Astrocyte of the hippocampus (primary cell): ENCODE measurements around the gene SIAE.

Experiments
- DNase-seq: peaks from one replicate; pipeline ENCODE4 v3.0.0; 2011; ENCODE audit warnings: low read depth, low spot score

Gene SIAE

DNA sequence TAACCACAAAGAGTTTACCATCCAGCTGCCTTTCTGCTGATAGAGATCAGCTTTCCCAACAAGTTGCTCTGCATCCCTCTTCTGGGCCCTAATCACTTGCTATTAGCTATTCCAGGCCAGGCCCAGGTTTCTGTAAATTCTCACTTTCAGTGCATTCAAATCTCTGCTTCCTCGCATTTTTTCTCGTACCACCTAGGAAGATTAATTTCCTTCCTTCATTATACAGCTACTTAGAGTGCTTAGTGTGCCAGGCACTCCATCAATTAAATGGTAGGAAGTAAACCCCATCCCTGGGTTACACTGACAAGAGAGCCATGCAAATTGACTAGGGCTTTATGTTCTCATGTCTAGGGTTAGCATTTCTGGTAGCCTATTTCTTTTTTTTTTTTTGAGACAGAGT, 9.7 kb downstream of the SIAE start:
- no peak for DNase-seq

DNA sequence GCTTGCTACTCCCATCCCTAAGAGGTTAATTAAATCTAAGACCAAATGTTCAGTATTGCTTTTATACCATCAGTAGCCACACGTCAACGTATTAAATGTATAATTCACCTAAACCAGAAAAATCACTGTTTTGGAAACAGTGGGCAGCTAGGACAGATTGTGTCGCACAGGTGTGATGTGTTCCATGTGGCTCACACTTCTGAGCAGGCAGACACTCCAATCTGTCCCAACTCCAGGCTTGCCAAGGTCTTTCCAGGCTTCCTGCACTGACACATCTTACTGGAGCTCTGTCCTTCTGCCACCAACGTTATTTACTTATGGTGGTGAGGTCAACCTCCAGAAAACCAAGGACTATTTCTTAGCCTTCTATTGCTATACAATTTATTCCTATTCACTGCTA, 11.4 kb downstream of the SIAE start:
- no peak for DNase-seq

DNA sequence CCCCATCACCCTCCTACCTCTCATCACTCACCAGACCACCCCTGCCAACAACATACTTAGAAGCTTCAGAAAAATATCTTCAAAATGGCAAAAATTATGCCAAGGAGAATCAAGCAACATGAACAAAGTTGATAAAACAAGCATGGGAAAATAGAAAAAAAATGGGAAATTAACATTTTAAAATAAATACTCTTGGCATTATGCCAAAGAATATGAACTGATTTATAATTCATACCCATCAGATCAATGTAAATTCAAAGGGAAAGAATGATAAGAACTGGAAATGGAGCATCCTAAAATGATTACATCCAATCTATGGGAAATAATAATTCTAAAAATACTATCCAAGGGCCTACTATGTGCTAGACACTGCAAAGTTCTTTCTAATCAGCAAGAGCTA, 12.0 kb downstream of the SIAE start:
- no peak for DNase-seq

DNA sequence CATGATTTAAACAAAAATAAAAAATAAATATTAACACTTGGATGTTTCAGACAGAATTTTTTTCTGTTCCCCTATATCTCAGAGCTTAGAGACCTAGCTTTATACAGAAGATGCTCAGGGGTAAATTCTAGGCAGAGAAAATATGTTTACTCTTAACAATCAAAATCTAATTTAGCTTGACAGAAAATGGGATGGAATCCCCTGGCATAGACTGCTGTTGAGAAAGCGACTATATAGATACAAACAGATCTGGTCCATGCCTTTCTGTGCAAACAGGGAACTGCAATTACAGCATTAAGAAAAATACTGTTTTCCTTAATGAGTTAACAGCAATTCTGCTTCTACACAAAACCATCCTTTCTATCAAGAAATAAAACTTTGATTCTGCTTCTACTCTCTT, 14.6 kb downstream of the SIAE start:
- DNase-seq = no peak

DNA sequence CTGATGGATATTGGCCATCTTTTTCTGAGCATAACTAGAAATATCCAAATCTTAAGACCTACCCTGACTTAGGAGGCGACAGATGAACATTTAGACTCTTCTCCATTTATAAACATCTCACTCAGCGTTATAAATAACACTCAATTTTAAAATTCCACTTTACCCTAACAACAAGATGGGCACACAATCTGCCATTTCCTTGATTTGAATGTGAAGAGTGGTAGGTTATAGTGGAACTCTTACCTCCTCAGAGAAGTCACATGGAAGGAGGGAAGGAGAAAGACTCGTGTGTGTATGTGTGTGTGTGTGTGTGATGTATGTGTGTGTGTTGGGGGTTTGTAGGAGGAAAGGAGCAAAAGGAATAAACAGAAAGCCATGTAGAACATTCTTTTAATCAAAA, 15.0 kb downstream of the SIAE start:
- DNase-seq = no peak

DNA sequence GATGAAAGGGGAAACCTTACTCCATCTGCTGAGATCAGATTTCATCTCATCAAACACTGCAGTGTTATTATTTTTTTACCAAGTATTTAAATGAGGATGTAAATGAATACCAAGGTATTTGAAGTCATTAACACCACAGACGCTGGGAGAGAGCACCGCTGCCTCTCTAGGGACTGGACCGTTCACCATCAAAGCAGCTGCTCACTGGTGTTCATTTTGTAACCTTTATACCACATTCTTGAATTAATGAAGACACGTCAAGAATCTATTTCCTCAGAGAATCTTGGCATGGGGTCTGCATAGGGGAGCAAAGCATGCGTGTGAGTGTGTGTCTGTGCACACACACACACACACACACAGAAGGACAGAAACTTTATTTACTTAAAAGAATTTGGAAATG, 15.6 kb downstream of the SIAE start:
- peak; percentile 88 for DNase-seq

DNA sequence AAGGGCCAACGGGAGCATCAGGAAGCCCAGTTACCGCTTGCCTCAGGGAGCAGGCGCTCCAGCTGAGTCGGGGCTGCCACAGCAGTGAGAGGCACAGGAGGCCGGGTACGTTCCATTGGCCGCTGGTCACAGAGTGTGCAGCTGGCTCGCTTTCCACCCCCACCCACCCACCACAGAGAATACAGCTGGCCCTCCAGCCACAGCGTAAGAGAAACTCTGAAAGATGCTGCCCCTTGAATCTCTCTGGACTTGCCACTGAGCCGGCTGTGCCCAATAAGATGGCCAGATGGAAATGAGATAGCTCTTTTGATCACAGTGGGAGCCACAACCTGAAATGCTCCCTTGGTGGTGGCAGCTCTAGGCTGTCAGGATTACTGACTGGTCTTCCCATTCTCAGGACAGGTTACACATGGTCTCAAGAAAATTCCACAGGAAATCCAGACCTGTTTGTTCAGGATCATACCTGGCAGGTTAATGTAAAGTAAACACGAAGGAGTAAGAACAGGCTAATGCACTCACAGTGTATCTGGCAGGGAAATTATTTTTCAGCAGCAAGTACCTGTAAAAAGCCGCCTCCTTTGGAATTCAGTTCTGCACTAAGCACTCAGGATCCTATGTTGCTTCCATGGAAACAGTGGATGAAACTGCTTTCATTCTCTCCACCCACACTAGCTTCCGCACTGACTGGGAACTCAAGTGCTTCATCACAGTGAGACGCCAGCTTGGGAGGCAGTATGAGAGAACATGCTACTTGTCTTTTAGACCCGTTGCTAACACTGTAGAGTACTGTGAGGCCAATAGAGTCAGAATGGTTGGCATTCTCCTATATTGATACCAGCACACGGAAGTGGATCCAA, 16.5 kb downstream of the SIAE start:
- peak; percentile 81 for DNase-seq

DNA sequence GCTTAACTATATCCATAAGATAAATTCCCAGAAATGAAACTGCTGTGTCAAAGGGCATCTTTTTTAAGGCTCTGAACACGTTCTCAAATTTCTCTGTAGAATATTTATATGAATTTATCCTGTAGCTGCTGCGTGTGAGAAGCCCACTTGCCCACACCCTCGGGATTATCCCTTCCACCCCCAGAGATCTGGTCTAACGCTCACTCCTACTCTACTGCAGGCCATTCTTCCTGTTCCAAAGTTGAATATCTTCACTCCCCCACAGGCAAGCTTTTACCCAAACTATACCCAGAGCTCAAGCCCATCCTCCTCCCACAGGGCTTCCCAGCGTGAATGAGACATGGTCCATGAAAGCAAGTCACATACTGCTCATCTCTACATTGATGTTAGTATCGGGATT, 24.9 kb downstream of the SIAE start:
- no peak for DNase-seq

DNA sequence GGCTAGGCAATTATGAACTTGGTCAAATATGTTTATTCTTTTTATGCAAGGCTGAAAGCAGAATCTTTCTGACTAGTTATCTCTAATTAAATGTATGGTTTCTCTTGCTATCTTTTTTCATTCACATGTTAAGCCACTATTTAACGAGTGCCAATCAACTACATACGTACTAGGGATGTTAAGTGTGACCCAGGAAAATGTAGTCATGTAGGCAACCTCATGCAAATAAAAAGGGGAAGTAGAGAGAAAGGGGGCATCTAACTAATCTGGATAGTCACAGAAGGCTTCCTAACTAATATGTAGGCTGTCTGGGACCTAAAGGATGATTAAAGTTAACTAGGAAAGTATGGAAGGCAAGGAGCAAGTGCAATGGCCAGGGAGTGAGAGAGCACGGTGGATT, 27.4 kb downstream of the SIAE start:
- no peak for DNase-seq

DNA sequence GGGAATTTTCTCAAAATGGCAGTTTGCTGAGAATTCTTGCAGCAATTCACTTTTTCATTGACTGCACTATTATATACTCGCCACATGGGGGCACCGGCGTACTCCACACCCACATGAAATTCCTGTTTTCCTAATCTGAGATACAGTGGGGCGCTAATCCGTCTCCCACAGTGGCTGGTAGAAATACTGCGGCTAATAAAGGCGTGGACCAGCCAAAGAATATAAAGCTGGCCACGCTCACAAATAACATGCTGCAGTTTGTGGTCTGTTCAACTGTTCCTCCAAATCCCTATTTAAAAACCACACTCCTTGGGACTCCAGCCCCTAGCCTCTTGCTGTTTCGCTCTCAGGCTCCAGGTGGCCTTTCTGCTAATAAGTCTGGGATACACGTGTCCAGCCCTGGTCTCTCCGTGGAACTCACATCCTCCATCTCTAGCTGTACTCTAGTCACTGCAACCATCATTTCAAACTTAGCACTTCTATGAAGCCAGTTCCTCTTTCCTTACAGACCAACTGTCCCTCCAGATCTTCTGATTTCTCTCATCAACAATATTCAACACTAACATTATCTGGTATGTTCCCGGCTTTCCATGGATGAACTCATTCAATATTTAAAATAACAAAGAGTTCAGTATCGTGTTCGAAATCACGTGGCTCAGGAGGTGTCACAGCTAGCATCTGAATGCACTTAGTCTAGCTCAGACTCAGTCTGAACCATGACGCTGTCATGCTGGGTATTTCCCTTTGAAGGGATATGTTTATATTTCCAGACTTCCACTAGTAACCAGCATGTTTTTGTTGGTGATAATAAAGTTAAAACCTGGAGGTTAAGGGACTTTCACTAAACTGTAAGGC, 28.9 kb downstream of the SIAE start:
- peak; percentile 95 for DNase-seq

DNA sequence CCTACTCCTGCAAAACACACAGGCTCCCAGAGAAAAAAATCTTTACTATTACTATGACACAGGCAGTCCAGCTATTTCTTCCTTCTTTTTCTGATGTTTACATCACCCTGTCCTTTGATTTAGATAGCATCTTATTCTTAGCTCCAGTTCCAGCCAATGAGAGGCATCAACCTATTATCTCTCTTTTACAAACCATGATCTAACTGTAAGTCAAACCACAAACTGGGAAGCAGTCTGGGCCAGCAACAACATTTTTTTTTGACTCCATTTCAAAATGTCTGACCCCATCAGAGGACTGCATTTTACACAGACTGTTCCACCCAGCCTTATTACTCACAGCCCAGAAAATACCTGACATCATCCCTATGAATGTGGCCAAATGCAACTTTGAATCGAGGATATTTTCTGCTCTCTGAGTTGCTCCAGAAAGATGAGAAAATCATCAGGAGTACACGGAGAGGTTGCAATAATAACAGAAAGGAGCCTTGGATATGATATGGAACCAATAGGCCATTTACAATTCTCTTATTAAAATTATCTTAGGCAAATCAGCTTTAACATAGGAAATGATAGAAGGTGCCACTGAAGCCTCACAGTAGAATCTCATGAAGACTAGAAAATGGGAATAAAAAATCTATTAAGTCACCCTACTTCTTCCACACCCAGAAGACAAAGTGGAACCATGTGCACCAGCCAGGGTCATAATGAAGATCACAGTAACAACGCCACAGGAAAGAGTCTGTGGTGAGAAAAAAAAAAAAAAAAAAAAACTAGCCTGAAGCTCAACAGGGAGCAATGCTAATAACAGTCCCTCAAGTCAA, 29.7 kb downstream of the SIAE start:
- peak; percentile 91 for DNase-seq

DNA sequence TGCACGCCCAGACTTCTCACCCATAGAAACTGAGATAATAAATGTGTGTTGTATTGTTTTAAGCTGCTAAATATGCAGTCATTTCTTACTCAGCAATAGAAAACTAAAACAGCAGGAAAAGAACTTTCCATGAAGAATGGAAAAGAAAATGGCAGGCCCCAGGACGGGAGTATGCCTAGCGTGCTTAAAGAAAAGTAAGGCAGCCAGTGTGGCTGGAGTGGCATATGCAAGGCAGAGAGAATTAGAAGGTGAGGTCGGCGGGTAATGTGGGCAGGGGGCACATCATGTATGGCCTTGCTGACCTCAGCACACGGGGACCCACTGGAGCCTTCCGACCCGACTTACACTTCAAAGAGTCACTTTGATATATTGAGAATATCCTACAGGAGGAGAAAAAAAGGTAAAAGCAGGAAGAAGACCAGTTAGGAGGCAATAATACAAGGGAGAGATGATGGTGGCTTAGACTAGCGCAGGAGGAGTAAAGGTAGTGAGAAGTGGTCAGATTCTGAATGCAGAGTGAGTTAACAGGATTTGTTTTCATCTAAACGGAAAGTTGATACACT, 30.4 kb downstream of the SIAE start:
- DNase-seq = no peak

DNA sequence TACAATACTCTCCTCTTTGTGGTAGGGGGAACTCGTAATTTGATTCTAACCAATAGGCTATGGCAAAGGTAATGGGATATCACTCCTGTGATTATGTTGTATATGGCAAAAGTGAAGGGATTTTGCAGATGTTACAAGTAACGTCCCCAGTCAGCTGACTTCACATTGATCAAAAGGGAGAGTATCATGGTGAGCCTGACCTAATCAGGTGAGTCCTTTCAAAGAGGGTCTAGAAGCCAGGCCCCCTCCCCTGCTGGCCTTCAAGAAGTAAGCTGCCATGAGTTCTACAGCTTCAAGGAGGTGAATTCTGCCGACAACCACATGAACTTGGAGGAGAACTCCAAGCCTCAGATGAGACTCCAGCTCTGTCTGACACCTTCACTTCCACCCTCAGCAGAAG, 30.9 kb downstream of the SIAE start:
- no peak for DNase-seq

DNA sequence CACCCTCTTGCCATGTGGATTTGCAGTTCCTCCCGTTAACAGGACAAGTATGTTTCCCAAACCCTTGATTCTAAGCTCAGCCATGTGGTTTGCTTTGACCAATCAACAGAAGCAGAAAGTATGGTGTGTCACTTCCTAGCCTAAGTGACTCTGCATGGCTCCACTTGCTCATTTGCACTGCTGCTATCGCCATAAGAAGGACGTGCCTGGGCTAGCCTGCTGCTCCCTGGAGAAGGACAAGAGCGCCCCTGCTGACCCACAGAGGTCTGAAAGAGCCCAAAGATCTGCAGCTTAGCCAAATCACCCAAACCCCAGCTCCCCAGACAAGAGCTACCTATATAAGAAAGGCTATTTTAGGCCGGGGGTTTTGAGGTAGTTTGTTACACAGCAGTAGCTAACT, 32.9 kb downstream of the SIAE start:
- no peak for DNase-seq

DNA sequence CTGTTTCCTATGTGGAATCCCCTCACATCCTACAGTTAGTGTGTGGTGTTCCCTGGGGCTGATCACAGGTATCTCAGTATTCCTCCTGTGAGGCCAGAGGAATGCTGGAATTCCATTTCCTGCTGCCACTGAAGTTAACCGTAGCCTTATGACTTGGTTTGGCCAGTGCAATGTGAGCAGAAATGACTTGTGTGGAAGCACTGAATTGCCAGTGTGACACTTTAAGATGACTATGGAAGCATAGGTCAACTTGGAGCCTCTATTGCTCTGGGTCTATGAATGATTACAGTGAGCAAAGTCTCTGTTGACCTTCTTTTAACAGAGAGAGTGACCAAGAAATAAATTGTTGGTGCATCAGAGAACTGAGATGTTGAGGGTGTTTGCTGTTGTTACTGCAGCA, 34.4 kb downstream of the SIAE start:
- no peak for DNase-seq

DNA sequence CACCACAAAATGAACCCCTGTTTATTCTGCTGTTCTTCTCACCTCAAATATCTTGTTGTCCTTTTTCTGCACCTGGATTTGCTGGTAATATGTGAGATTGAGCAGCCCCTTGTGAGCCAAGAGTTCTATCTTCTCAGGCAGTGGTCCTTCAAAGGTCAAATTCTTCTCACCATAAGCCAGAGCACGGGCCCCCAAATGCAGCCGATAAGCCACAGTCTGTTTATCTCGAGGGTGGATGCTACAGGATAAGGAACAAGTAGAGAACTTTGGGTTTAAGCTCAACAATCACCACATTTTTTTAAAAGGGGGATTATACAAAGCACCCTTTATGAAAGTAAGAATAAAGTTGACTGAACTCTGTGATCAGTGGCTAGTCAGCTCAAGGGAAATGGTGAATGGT, 35.0 kb downstream of the SIAE start:
- DNase-seq = no peak

DNA sequence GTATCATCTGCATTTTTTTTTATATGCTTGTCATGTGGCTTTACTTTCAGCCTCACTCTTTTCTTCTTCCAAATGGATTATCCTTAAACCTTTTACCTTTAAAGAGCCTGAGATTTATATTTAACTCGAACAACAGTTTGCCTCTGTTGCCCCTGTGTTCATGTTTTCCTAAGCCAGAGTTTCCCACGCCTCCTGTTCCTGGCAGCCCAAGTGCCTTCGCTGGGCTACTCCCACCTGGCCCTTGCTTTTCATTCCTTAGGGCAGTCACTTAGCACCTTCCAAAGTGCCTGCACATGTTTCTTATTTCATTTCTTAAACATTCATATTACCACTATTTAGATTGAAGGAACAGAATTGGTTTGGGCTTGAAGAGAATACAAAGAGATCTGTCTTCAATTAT, 37.6 kb downstream of the SIAE start:
- DNase-seq = no peak

DNA sequence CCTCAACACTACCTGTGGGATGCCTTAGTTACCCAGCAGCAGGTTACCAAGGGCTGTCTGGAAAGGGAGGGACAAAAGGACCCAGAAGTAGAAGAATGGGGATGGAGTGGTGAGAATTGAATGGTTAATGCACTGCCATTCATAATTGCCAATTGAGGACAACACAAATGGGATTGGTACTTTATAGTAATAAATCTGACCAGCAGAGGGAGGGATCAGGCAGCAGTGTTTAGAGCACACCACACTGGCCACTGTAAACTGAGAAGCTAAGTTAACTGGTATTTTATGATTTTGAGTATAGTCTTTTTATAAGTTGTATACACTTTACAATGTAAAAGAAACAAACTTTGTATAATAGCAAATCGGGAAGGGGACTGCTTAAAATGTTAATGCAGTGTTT, 40.2 kb downstream of the SIAE start:
- peak; percentile 20 for DNase-seq

DNA sequence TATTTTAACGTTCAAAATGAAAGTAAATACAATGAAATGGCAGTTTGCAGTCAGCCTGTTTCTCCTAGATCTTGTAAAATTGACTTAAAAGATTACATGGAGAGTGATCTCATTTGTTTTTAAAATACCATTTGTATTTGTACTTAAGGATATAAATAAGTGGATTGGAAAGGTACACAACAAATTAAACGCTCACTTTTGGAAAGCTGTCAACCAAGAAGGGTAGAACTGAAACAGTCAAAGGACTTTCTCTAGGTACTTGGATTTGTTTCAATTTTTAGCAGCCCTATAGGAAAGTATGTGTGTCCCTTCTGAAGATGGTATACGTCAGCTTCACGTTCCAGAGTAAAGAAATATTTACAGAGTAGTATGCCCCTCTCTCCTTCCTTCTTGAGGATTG, 43.6 kb downstream of the SIAE start:
- DNase-seq = no peak

DNA sequence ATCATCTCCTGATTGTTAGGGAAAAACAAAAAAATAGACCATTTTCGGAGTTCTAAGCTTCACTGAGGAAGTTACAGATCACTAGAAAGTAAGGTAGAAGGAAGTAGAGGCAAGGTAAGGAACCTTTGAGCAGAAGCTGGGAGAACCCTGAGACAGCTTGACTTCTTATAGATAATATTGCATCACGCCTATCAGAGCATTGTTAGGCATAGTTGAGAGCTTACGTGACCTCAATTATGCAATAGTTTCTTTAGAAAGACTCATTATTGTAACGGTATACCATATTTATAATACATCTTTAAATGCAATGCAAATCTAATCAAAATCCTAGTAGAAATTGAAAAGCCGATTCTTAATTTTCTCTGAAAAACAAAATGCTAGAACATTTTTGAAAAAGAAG, 46.0 kb downstream of the SIAE start:
- no peak for DNase-seq

DNA sequence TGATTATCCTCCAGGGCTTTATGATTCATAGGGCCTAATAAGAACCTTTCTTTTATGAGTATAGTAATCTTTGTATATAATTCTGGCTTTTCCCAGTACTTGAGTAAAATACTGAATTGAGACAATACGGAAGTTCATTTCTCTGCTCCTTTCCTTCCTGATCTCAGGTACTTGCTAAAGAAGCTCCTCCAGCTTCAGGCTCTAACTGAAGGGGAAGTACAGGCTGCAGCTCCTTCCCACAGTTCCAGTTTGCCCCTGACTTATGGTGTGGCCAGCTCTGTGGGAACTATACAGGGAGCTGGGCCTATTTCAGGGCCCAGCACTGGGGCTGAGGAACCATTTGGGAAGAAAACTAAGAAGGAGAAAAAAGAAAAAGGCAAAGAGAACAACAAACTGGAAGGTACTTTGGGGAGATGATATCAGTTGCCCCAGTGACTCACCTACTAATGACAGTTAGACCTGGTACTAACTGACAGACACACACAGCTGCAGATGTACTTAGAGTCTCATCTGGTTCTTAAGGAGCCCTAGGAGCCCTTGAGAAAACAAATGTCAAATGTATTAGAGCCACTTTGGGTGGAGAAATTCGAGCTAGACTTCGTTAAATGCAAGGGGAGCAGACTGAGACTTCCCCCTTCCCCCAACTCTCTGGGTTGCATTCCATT, 47.9 kb downstream of the SIAE start:
- no peak for DNase-seq
